Neural cell (in vitro differentiated cells): ENCODE data around the gene KATNIP. TPM values are rescaled to one million over a fixed set of nuclear protein-coding genes. Genes with fewer than 3 reads are reported as not detected.

Source experiments
- H2AFZ ChIP-seq: fragments of 200-600, 300-800 bp; sonication (generic), shearing (Covaris generic); 2 replicates; pipeline ENCODE4 v1.6.0; 2014; ENCODE audit warnings: low read depth, mild to moderate bottlenecking, antibody characterized with exemption, low read length, moderate library complexity
- H3F3A ChIP-seq: fragments of 200-600 bp; shearing (Covaris generic); 2 replicates; pipeline ENCODE4 v1.6.1; 2016; ENCODE audit warnings: mild to moderate bottlenecking, moderate library complexity, mixed read lengths, antibody characterized with exemption, low read length; ENCODE audit not compliant: insufficient read depth, poor library complexity, severe bottlenecking
- H3K27ac ChIP-seq: fragments of 200-600, 300-800 bp; sonication (generic), shearing (Covaris generic); 2 replicates; pipeline ENCODE4 v1.5.1; 2014; ENCODE audit warnings: mild to moderate bottlenecking, low read length, moderate library complexity
- H3K27me3 ChIP-seq: fragments of 300-800, 200-600 bp; sonication (generic), shearing (Covaris generic); 2 replicates; pipeline ENCODE4 v1.6.0; 2014; ENCODE audit warnings: mild to moderate bottlenecking, low read depth, low read length, moderate library complexity; ENCODE audit not compliant: insufficient read depth
- H3K36me3 ChIP-seq: fragments of 300-800, 200-600 bp; sonication (generic), shearing (Covaris generic); 2 replicates; pipeline ENCODE4 v1.5.1; 2014; ENCODE audit warnings: mild to moderate bottlenecking, antibody characterized with exemption, low read length, moderate library complexity; ENCODE audit not compliant: insufficient read depth
- H3K4me2 ChIP-seq: fragments of 300-800, 200-600 bp; sonication (generic), shearing (Covaris generic); 2 replicates; pipeline ENCODE4 v1.6.0; 2014; ENCODE audit warnings: mild to moderate bottlenecking, low read length
- H3K4me3 ChIP-seq: fragments of 300-800, 200-600 bp; sonication (generic), shearing (Covaris generic); 2 replicates; pipeline ENCODE4 v1.5.1; 2014; ENCODE audit warnings: mild to moderate bottlenecking, low read length, moderate library complexity
- H3K79me2 ChIP-seq: fragments of 200-600 bp; shearing (Covaris generic); replicated peaks from 2 replicates; pipeline ENCODE4 v1.6.0; 2014; ENCODE audit warnings: mild to moderate bottlenecking, low read length, moderate library complexity; ENCODE audit not compliant: insufficient read depth
- H3K9ac ChIP-seq: fragments of 300-800, 200-600 bp; sonication (generic), shearing (Covaris generic); 2 replicates; pipeline ENCODE4 v1.6.1; 2016; ENCODE audit warnings: mild to moderate bottlenecking, low read length, mixed read lengths
- H3K9me2 ChIP-seq: fragments of 200-600 bp; shearing (Covaris generic); 2 replicates; pipeline ENCODE4 v1.6.1; 2016; ENCODE audit warnings: mild to moderate bottlenecking, low read length, mixed read lengths; ENCODE audit not compliant: insufficient read depth
- H3K9me3 ChIP-seq: fragments of 200-600, 300-800 bp; sonication (generic), shearing (Covaris generic); 2 replicates; pipeline ENCODE4 v1.6.1; 2016; ENCODE audit warnings: mild to moderate bottlenecking, mixed run types, low read length, moderate library complexity, mixed read lengths
- H4K20me1 ChIP-seq: fragments of 200-600 bp; shearing (Covaris generic); 2 replicates; pipeline ENCODE4 v1.6.1; 2016; ENCODE audit warnings: mild to moderate bottlenecking, mixed run types; ENCODE audit not compliant: insufficient read depth
- CTCF ChIP-seq: fragments of 450-650 bp; IDR thresholded peaks from 2 replicates; pipeline ENCODE4 v1.5.1; 2014; ENCODE audit warnings: antibody characterized with exemption, mild to moderate bottlenecking, moderate library complexity; ENCODE audit not compliant: poor library complexity, severe bottlenecking
- EP300 ChIP-seq: fragments of 450-650 bp; conservative IDR thresholded peaks from 2 replicates; pipeline ENCODE4 v1.6.1; 2014; ENCODE audit warnings: antibody characterized with exemption, mild to moderate bottlenecking, moderate library complexity; ENCODE audit not compliant: poor library complexity, severe bottlenecking
- EZH2 ChIP-seq: fragments of 200-600, 300-800 bp; shearing (Covaris generic), sonication (generic); IDR thresholded peaks from 2 replicates; pipeline ENCODE4 v1.6.1; 2014; ENCODE audit warnings: antibody characterized with exemption, low read length, borderline replicate concordance, mild to moderate bottlenecking; ENCODE audit not compliant: insufficient read depth, poor library complexity, severe bottlenecking
- MXI1 ChIP-seq: fragments of 450-650 bp; conservative IDR thresholded peaks from 2 replicates; pipeline ENCODE4 v1.6.1; 2014; ENCODE audit warnings: antibody characterized with exemption, mild to moderate bottlenecking; ENCODE audit not compliant: poor library complexity, severe bottlenecking
- POLR2AphosphoS5 ChIP-seq: IDR thresholded peaks from 2 replicates; pipeline ENCODE4 v1.6.1; 2012
- RAD21 ChIP-seq: fragments of 450-650 bp; conservative IDR thresholded peaks from 2 replicates; pipeline ENCODE4 v1.6.1; 2014; ENCODE audit warnings: antibody characterized with exemption, mild to moderate bottlenecking, moderate library complexity
- REST ChIP-seq: IDR thresholded peaks from 2 replicates; pipeline ENCODE4 v1.6.1; 2012; ENCODE audit warnings: borderline replicate concordance
- SMC3 ChIP-seq: fragments of 450-650 bp; conservative IDR thresholded peaks from 2 replicates; pipeline ENCODE4 v1.6.1; 2014; ENCODE audit warnings: antibody characterized with exemption, mild to moderate bottlenecking, moderate library complexity; ENCODE audit not compliant: poor library complexity
- TAF1 ChIP-seq: IDR thresholded peaks from 2 replicates; pipeline ENCODE4 v1.6.1; 2012; ENCODE audit warnings: low read depth
- polyA plus RNA-seq: library from polyadenylated mRNA; depleted of rRNA; stranded (reverse); fragments of >200 nt; gene quantifications from 2 replicates; pipeline ENCODE4 v1.2.3, GENCODE V29; 2014

Gene KATNIP
- polyA plus RNA-seq, 1 donor from 2014 or later, result 6.4 TPM

- H3K9me3 ChIP-seq, result no peaks in the 10 kb centered on the region
- H3K9me2 ChIP-seq, result no peaks in the 10 kb centered on the region
- no peak overlapping the region for H3K9ac ChIP-seq
- TF ChIP-seq EP300 (no peak), RAD21 (no peak), EZH2 (no peak), SMC3 (no peak), TAF1 (no peak), MXI1 (no peak), POLR2AphosphoS5 (no peak)
- H3K79me2 ChIP-seq, result no peaks in the 10 kb centered on the region
- H3K36me3 ChIP-seq, result no peaks in the 10 kb centered on the region
- no peaks in the 10 kb centered on the region for H3F3A ChIP-seq
- H3K4me2 ChIP-seq, result no peak overlapping the region
- H3K4me3 ChIP-seq, result no peak overlapping the region
- H3K27ac ChIP-seq, result no peak overlapping the region
- H4K20me1 ChIP-seq, result no peaks in the 10 kb centered on the region
- H2AFZ ChIP-seq, result no peak overlapping the region
- H3K27me3 ChIP-seq, result no peaks in the 10 kb centered on the region
Observed at GRCh38 chr16:27598220-27598619, 48.3 kb downstream of the KATNIP start.

- Histone ChIP-seq H3K79me2 (no peaks in the 10 kb centered on the region), H4K20me1 (no peaks in the 10 kb centered on the region), H3K27me3 (no peaks in the 10 kb centered on the region), H3K9me3 (no peaks in the 10 kb centered on the region), H3K4me3 (no peak overlapping the region), H2AFZ (no peak overlapping the region), H3K36me3 (no peaks in the 10 kb centered on the region), H3K4me2 (no peak overlapping the region), H3F3A (no peaks in the 10 kb centered on the region), H3K9ac (no peak overlapping the region), H3K27ac (no peak overlapping the region), H3K9me2 (no peaks in the 10 kb centered on the region)
- no peak for TF ChIP-seq TAF1
- TF ChIP-seq EZH2, result no peak
- no peak for TF ChIP-seq CTCF
- no peak for TF ChIP-seq RAD21
- no peak for TF ChIP-seq EP300
- TF ChIP-seq MXI1, result no peak
- no peak for TF ChIP-seq REST
- TF ChIP-seq SMC3, result no peak
- no peak for TF ChIP-seq POLR2AphosphoS5
Observed at GRCh38 chr16:27598931-27599565, 49.1 kb downstream of the KATNIP start.
